GM21619 (cell line): Measurements from ENCODE around the gene PANX2.
"Not testable (repeated sequence)": the region's sequence is repeated elsewhere in the genome, so short reads cannot be mapped to it uniquely, and the experiment has no call there.

ENCODE experiments used
- ATAC-seq: cut with Tn5 transposase; IDR thresholded peaks from one replicate; pipeline ENCODE4 v1.9.1; 2021; ENCODE audit not compliant: unreplicated experiment

The PANX2 gene

GRCh38 chr22:50170453-50171318 is at the start of gene PANX2:
Gene PANX2, plus strand, starts transcription at chr22:50170731. Its CDS starts 0 bp downstream, at chr22:50170731.
- no peak for ATAC-seq

GRCh38 chr22:50121202-50121740 is 49.3 kb upstream of the PANX2 start:
- no peak for ATAC-seq

GRCh38 chr22:50123119-50123518 is 47.4 kb upstream of the PANX2 start:
- no peak for ATAC-seq

- ATAC-seq: no peak
Measured at GRCh38 chr22:50125029-50125428, 45.5 kb upstream of the PANX2 start.

- ATAC-seq: no peak
Measured at GRCh38 chr22:50129121-50129736, 41.3 kb upstream of the PANX2 start.

- ATAC-seq: no peak
Measured at GRCh38 chr22:50131894-50132293, 38.6 kb upstream of the PANX2 start.

GRCh38 chr22:50134481-50134880 is 36.0 kb upstream of the PANX2 start:
- no peak for ATAC-seq

- no peak for ATAC-seq
Measured at GRCh38 chr22:50136581-50137015, 33.9 kb upstream of the PANX2 start.

GRCh38 chr22:50137277-50137676 is 33.3 kb upstream of the PANX2 start:
- not testable (repeated sequence) for ATAC-seq

GRCh38 chr22:50138041-50138440 is 32.5 kb upstream of the PANX2 start:
- ATAC-seq: no peak

GRCh38 chr22:50138988-50139387 is 31.5 kb upstream of the PANX2 start:
- no peak for ATAC-seq

GRCh38 chr22:50139843-50140415 is 30.6 kb upstream of the PANX2 start:
- ATAC-seq: no peak

- ATAC-seq: no peak
Measured at GRCh38 chr22:50140615-50141014, 29.9 kb upstream of the PANX2 start.

GRCh38 chr22:50141462-50141861 is 29.1 kb upstream of the PANX2 start:
- no peak for ATAC-seq

- ATAC-seq: no peak
Measured at GRCh38 chr22:50141891-50142363, 28.6 kb upstream of the PANX2 start.

- ATAC-seq: no peak
Measured at GRCh38 chr22:50143096-50143495, 27.4 kb upstream of the PANX2 start.

GRCh38 chr22:50144005-50144614 is 26.4 kb upstream of the PANX2 start:
- ATAC-seq: no peak

GRCh38 chr22:50145721-50146438 is 24.7 kb upstream of the PANX2 start:
- ATAC-seq: no peak

- ATAC-seq: no peak
Measured at GRCh38 chr22:50146439-50147238, 23.9 kb upstream of the PANX2 start.
